Liver (tissue), 3 donors: ENCODE data around the gene TANC1.

Source experiments
- HNF4G ChIP-seq: IDR thresholded peaks from 2 replicates; pipeline ENCODE4 v1.6.1; 2016; ENCODE audit warnings: antibody characterized with exemption
- RAD21 ChIP-seq, 2 donors: IDR thresholded peaks; 2 replicates each; pipeline ENCODE4 v1.6.1; 2016; ENCODE audit warnings: antibody characterized with exemption in 2 of 2, mild to moderate bottlenecking in 2 of 2
- TAF1 ChIP-seq: conservative IDR thresholded peaks from 2 replicates; pipeline ENCODE4 v1.6.1; 2016; ENCODE audit warnings: antibody characterized with exemption, mild to moderate bottlenecking
- YY1 ChIP-seq: IDR thresholded peaks from 2 replicates; pipeline ENCODE4 v1.6.1; 2016; ENCODE audit warnings: antibody characterized with exemption, mild to moderate bottlenecking
- ZBTB33 ChIP-seq: IDR thresholded peaks from 2 replicates; pipeline ENCODE4 v1.6.1; 2016; ENCODE audit warnings: antibody characterized with exemption
- TF ChIP-seq, protein P1 (sequence below): fragments of 150-350 bp; IDR thresholded peaks from 2 replicates; pipeline ENCODE4 v1.5.1; 2017; ENCODE audit warnings: improper control_type of control experiment, low read depth, low read length; ENCODE audit not compliant: missing input control
- TF ChIP-seq, protein P2 (sequence below): IDR thresholded peaks from 2 replicates; pipeline ENCODE4 v1.6.1; 2016; ENCODE audit warnings: antibody characterized with exemption
- donor health status: healthy.
- donor health status: healthy.

DNA sequence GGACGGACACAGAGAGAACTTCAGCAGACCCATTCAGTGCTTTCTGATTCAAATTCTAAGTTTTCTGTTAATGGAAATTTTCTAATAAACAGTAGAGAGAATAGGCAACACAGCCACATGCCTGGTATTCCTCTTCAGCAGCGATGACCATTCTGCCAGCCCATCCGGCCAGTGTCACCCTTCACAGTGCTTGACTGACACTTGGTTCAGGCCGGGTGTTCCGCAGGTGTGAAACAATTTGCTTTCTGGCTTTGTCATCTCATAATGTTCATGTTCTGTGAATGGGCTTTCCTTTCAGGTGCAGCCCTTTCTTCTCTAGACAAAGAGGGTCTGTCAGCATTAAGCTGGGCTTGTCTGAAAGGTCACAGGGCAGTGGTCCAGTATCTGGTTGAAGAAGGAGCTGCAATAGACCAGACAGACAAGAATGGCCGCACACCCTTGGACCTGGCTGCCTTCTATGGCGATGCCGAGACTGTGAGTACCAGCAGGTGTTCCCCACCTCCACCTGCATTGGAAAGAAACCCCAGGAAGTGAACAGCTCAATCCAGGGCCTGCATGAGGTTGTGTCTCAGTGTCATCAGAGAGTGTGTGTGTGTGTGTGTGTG, 251.1 kb downstream of the TANC1 start:
- TF ChIP-seq, protein P1, sequence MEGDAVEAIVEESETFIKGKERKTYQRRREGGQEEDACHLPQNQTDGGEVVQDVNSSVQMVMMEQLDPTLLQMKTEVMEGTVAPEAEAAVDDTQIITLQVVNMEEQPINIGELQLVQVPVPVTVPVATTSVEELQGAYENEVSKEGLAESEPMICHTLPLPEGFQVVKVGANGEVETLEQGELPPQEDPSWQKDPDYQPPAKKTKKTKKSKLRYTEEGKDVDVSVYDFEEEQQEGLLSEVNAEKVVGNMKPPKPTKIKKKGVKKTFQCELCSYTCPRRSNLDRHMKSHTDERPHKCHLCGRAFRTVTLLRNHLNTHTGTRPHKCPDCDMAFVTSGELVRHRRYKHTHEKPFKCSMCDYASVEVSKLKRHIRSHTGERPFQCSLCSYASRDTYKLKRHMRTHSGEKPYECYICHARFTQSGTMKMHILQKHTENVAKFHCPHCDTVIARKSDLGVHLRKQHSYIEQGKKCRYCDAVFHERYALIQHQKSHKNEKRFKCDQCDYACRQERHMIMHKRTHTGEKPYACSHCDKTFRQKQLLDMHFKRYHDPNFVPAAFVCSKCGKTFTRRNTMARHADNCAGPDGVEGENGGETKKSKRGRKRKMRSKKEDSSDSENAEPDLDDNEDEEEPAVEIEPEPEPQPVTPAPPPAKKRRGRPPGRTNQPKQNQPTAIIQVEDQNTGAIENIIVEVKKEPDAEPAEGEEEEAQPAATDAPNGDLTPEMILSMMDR, result no peak
- TF ChIP-seq, protein P2, sequence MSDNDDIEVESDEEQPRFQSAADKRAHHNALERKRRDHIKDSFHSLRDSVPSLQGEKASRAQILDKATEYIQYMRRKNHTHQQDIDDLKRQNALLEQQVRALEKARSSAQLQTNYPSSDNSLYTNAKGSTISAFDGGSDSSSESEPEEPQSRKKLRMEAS, result no peak
- TF ChIP-seq ZBTB33, result no peak
- TF ChIP-seq TAF1, result no peak
- no peak for TF ChIP-seq RAD21 (IDR thresholded peaks at IDR 0.05)
- TF ChIP-seq YY1, result no peak
- TF ChIP-seq HNF4G, result no peak
